GM12892 (cell line): ENCODE results near the gene CFAP46.

Experiments
- POLR2A ChIP-seq: IDR thresholded peaks from 2 replicates; pipeline ENCODE4 v1.6.1; 2011; ENCODE audit warnings: low read depth, low read length, control low read depth
- TAF1 ChIP-seq: IDR thresholded peaks from 2 replicates; pipeline ENCODE4 v1.6.1; 2011; ENCODE audit warnings: low read depth, mild to moderate bottlenecking, control low read depth, low read length, borderline replicate concordance

- TF ChIP-seq TAF1 (no peak), POLR2A (no peak)
These were observed 44.6 kb upstream of the CFAP46 start for GRCh38 chr10:132986978-132987377.
